Thymus (tissue), 11 donors: ENCODE measurements around the gene ATP6AP1. TPM values are rescaled to one million over a fixed set of nuclear protein-coding genes. Genes with fewer than 3 reads are reported as not detected.

Source experiments
- DNase-seq, 9 donors: peaks; one replicate each; pipeline ENCODE4 v3.0.0-alpha.2; 2013; ENCODE audit warnings: low spot score in 9 of 9, low read depth in 6 of 9, missing footprints in 1 of 9
- H3K27ac ChIP-seq, 2 donors: one replicate each; pipeline ENCODE4 v1.5.1; 2013; ENCODE audit warnings: control low read depth in 1 of 2, low read depth in 1 of 2, low read length in 1 of 2, mild to moderate bottlenecking in 1 of 2, moderate library complexity in 1 of 2
- H3K27me3 ChIP-seq, 2 donors: one replicate each; pipeline ENCODE4 v1.5.1; 2013; ENCODE audit warnings: low read length in 1 of 2; ENCODE audit not compliant: control insufficient read depth in 2 of 2, insufficient read depth in 1 of 2
- H3K36me3 ChIP-seq, 2 donors: one replicate each; pipeline ENCODE4 v1.5.1; 2013; ENCODE audit warnings: low read length in 1 of 2, mild to moderate bottlenecking in 1 of 2, moderate library complexity in 1 of 2; ENCODE audit not compliant: control insufficient read depth in 2 of 2, insufficient read depth in 2 of 2
- H3K4me1 ChIP-seq, 2 donors: one replicate each; pipeline ENCODE4 v1.5.1; 2013; ENCODE audit warnings: low read length in 2 of 2; ENCODE audit not compliant: control insufficient read depth in 2 of 2, insufficient read depth in 2 of 2
- H3K4me3 ChIP-seq, 2 donors: one replicate each; pipeline ENCODE4 v1.5.1; 2013; ENCODE audit warnings: low read length in 2 of 2, control low read depth in 1 of 2, mild to moderate bottlenecking in 1 of 2
- H3K9me3 ChIP-seq, 2 donors: one replicate each; pipeline ENCODE4 v1.5.1; 2013; ENCODE audit warnings: low read length in 1 of 2, mild to moderate bottlenecking in 1 of 2; ENCODE audit not compliant: control insufficient read depth in 2 of 2, insufficient read depth in 1 of 2
- WGBS: extraction: QIAGEN DNeasy Blood & Tissue Kit; methylation state at CpG from one replicate; pipeline ENCODE4 v1.1.7; 2013; 5-methylcytosine and 5-hydroxymethylcytosine counted together
- polyA plus RNA-seq: library from polyadenylated mRNA; stranded (reverse); fragments of 200-250 nt; gene quantifications from one replicate; pipeline ENCODE4 v1.2.3, GENCODE V29; 2013
- total RNA-seq: library from RNA; stranded (reverse); fragments of 120-200 nt; gene quantifications from one replicate; pipeline ENCODE4 v1.2.4, GENCODE V29; 2013
- donor health status: healthy.

Gene ATP6AP1
- total and polyA plus RNA-seq, 2 donors = 26.6 to 53.7 TPM

- Histone ChIP-seq H3K4me1 (peaks cover 8 to 26% of the 10 kb centered on the region in 2 donors), H3K27me3 (no peaks in the 10 kb centered on the region), H3K36me3 (peaks cover 18 to 22% of the 10 kb centered on the region in 2 donors), H3K4me3 (peak overlapping the region; percentile 34 to 70), H3K9me3 (peaks cover 0 to 18% of the 10 kb centered on the region in 2 donors), H3K27ac (no peak overlapping the region)
- WGBS = 64% methylated on average over 35 of the region's 35 CpGs
- no peak for DNase-seq
Measured at GRCh38 chrX:154485150-154486051, 56.9 kb downstream of the ATP6AP1 start.

- Histone ChIP-seq H3K27me3 (no peaks in the 10 kb centered on the region), H3K4me3 (peak overlapping the region; percentile 56 to 70), H3K36me3 (peaks cover 18 to 22% of the 10 kb centered on the region in 2 donors), H3K9me3 (peaks cover 0 to 18% of the 10 kb centered on the region in 2 donors), H3K27ac (peak overlapping the region in 1 of 2 donors; percentile 74), H3K4me1 (peaks cover 8 to 29% of the 10 kb centered on the region in 2 donors)
- under 1% methylated on average over 32 of the region's 35 CpGs for WGBS
- peak in 2 of 9 donors; percentile 19 to 34 for DNase-seq
Measured at GRCh38 chrX:154486052-154486395, 57.5 kb downstream of the ATP6AP1 start.

Other genes with a start within 250 kb of the ATP6AP1 start
- not detected for gene OPN1MW, start 246.1 kb upstream of the ATP6AP1 start, total RNA-seq
- gene OPN1MW, start 246.1 kb upstream of the ATP6AP1 start, polyA plus RNA-seq = 0.02 TPM
- not detected for gene OPN1MW2, start 208.9 kb upstream of the ATP6AP1 start, total RNA-seq
- gene OPN1MW2, start 208.9 kb upstream of the ATP6AP1 start, polyA plus RNA-seq = not detected
- gene OPN1MW3, start 171.1 kb upstream of the ATP6AP1 start, total RNA-seq = not detected
- gene OPN1MW3, start 171.1 kb upstream of the ATP6AP1 start, polyA plus RNA-seq = 0.02 TPM
- gene TEX28, start 133.6 kb upstream of the ATP6AP1 start, total RNA-seq = not detected
- 0.05 TPM for gene TEX28, start 133.6 kb upstream of the ATP6AP1 start, polyA plus RNA-seq
- 1.3 TPM for gene TKTL1, start 132.9 kb upstream of the ATP6AP1 start, total RNA-seq
- 0.43 TPM for gene TKTL1, start 132.9 kb upstream of the ATP6AP1 start, polyA plus RNA-seq
- 164 TPM for gene FLNA, start 54.0 kb upstream of the ATP6AP1 start, total RNA-seq
- 412 TPM for gene FLNA, start 54.0 kb upstream of the ATP6AP1 start, polyA plus RNA-seq
- 8.2 TPM for gene EMD, start 49.4 kb upstream of the ATP6AP1 start, total RNA-seq
- 110 TPM for gene EMD, start 49.4 kb upstream of the ATP6AP1 start, polyA plus RNA-seq
- 5,085 TPM for gene RPL10, start 30.3 kb upstream of the ATP6AP1 start, total RNA-seq
- 5,714 TPM for gene RPL10, start 30.3 kb upstream of the ATP6AP1 start, polyA plus RNA-seq
- gene DNASE1L1, start 19.4 kb upstream of the ATP6AP1 start, total RNA-seq = 10.1 TPM
- gene DNASE1L1, start 19.4 kb upstream of the ATP6AP1 start, polyA plus RNA-seq = 23.0 TPM
- gene TAFAZZIN, start 17.1 kb upstream of the ATP6AP1 start, total RNA-seq = 21.0 TPM
- gene TAFAZZIN, start 17.1 kb upstream of the ATP6AP1 start, polyA plus RNA-seq = 111 TPM
- gene GDI1, start 8.5 kb downstream of the ATP6AP1 start, total RNA-seq = 39.2 TPM
- 144 TPM for gene GDI1, start 8.5 kb downstream of the ATP6AP1 start, polyA plus RNA-seq
- 29.8 TPM for gene FAM50A, start 15.5 kb downstream of the ATP6AP1 start, total RNA-seq
- 112 TPM for gene FAM50A, start 15.5 kb downstream of the ATP6AP1 start, polyA plus RNA-seq
- 2.2 TPM for gene PLXNA3, start 29.6 kb downstream of the ATP6AP1 start, total RNA-seq
- gene PLXNA3, start 29.6 kb downstream of the ATP6AP1 start, polyA plus RNA-seq = 14.3 TPM
- 39.9 TPM for gene LAGE3, start 50.6 kb downstream of the ATP6AP1 start, total RNA-seq
- gene LAGE3, start 50.6 kb downstream of the ATP6AP1 start, polyA plus RNA-seq = 17.3 TPM
- gene UBL4A, start 57.9 kb downstream of the ATP6AP1 start, total RNA-seq = 29.9 TPM
- 20.7 TPM for gene UBL4A, start 57.9 kb downstream of the ATP6AP1 start, polyA plus RNA-seq
- gene SLC10A3, start 62.0 kb downstream of the ATP6AP1 start, total RNA-seq = 6.1 TPM
- 21.6 TPM for gene SLC10A3, start 62.0 kb downstream of the ATP6AP1 start, polyA plus RNA-seq
- 18.4 TPM for gene FAM3A, start 87.6 kb downstream of the ATP6AP1 start, total RNA-seq
- 73.4 TPM for gene FAM3A, start 87.6 kb downstream of the ATP6AP1 start, polyA plus RNA-seq
- gene G6PD, start 118.2 kb downstream of the ATP6AP1 start, total RNA-seq = 13.9 TPM
- gene G6PD, start 118.2 kb downstream of the ATP6AP1 start, polyA plus RNA-seq = 21.0 TPM
- gene IKBKG, start 118.9 kb downstream of the ATP6AP1 start, total RNA-seq = 17.7 TPM
- 38.3 TPM for gene IKBKG, start 118.9 kb downstream of the ATP6AP1 start, polyA plus RNA-seq
- not detected for gene CTAG1A, start 156.5 kb downstream of the ATP6AP1 start, total RNA-seq
- gene CTAG1A, start 156.5 kb downstream of the ATP6AP1 start, polyA plus RNA-seq = 0.07 TPM
- gene CTAG1B, start 190.6 kb downstream of the ATP6AP1 start, total RNA-seq = not detected
- not detected for gene CTAG1B, start 190.6 kb downstream of the ATP6AP1 start, polyA plus RNA-seq
- gene CTAG2, start 224.9 kb downstream of the ATP6AP1 start, total RNA-seq = not detected
- 0.05 TPM for gene CTAG2, start 224.9 kb downstream of the ATP6AP1 start, polyA plus RNA-seq